NCI-H1694 (cell line): ENCODE results near the gene RNF103.
A peak's percentile ranks its signal among the peaks of the same experiment; 100 is the strongest.

Experiments used
- DNase-seq: peaks from one replicate; lab custom pipeline; 2025; lab: John Stamatoyannopoulos, UW

Gene RNF103

GRCh38 chr2:86566158-86566820 lies 57.4 kb downstream of the RNF103 start:
- DNase-seq: peak; percentile 78

DNA sequence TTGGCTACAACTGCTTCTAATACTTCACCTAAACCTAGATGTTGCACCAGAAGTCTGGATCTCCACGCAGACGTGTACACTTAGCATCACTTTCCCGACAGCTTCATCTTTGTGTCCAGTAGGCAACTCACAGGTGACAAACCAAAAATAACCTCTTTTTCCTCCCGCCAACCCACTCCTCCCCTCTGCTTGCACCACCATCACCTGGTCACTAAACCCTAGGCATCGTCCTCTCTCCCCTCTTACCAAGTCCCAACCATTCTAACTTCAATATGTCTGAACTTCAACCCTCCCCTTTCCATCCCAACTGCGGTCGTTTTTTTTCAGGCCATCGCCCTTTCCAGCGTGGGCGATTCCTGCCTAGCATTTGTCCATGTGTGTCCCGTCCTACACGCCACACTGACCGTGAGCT lies 60.0 kb downstream of the RNF103 start:
- no peak for DNase-seq

DNA sequence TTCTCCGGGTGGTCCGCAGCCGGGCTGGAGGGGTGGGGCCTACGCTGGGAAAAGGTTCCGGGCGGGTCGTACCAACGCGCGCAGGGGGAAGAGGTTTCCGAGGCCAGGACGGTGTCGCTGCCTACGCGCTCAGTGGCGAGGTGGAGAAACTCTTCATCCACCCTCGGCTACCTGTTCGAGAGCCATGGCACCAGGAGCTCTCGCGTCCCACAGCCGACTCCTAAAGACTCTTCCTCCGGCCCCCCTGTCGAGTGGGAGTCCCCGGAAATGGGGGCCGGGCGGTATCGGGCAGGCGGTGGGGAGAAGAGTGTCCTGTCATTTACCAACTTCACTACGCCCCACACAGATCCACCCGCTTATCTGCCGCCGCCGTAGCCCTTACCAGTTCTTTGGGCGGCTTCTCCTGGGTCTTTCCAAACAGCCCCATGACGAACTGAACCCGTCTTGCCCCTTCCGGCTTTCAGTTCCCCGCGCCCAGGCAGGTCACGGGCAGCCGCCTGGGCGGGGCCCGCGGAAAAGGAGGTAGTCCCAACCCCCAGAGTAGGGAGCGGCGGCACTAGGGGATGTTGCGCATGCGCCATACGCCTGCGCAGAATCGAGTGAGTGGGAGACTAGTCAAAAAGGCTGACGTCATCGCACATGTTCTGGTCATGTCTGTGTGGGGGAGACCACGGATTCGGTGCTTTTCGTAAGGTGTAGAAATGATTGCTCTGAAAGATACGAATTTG lies 60.6 kb downstream of the RNF103 start, which contains the start of gene CHMP3:
Gene CHMP3, minus strand, starts transcription at position 522 of the 728 bp plus-strand sequence. Its CDS starts 95 bp downstream, at position 427.
- peak; percentile 98 for DNase-seq

- no peak for DNase-seq
Observed at GRCh38 chr2:86562485-86562921, 61.2 kb downstream of the RNF103 start.

DNA sequence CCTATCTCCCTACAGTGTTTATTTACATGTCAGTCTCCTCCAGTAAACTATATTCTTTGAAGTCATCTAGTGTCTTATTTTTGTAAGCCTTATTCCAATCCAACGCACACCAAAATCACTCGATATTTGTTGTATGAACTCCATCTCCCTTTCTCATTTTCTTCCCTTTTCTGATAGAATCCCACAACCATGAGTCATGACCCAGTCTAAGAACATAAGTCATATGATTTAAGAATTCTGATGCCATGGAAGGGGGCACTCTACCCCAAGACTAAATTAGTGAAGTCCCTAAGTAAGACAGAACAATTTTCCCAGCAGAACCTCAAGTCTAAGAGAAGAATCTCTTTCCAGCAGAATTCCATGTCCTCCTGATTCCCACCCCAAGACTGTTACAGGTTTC lies 65.8 kb downstream of the RNF103 start:
- no peak for DNase-seq

- DNase-seq: no peak
Observed at GRCh38 chr2:86556508-86556907, 67.2 kb downstream of the RNF103 start.
